HCT116 (cell line): ENCODE results near the gene ITPR2. TPM values are rescaled to one million over a fixed set of nuclear protein-coding genes. Genes with fewer than 3 reads are reported as not detected.

ENCODE experiments used
- ATAC-seq: fragments of 200-7000 bp; cut with Tn5 transposase; 2 replicates; pipeline ENCODE4 v1.9.1; 2020; ENCODE audit warnings: mild to moderate bottlenecking, moderate library complexity
- BruUV-seq: library from RNA; stranded (reverse); fragments of 400-500 nt; replicated peaks from 2 replicates; lab custom pipeline; 2021; lab: Mats Ljungman, UMichigan
- CTCF ChIA-PET: fragments of 300-600 bp; sonication (Branson Sonifier 250); formaldehyde crosslinking; loops from one replicate; lab custom pipeline; 2021; ENCODE audit warnings: antibody characterized with exemption; lab: Charles Lee
- POLR2A ChIA-PET: fragments of 300-600, 350-600 bp; sonication (Branson Sonifier 250); formaldehyde crosslinking; loops from one replicate; lab custom pipeline; 2021; ENCODE audit warnings: antibody characterized with exemption; lab: Charles Lee
- RAD21 ChIA-PET, 2 experiments: fragments of 300-600 bp; sonication (Branson Sonifier 250); formaldehyde crosslinking; loops; one replicate each; lab custom pipeline; 2023; ENCODE audit warnings: low total read pairs in 2 of 2; ENCODE audit not compliant: uncharacterized antibody in 2 of 2, unreplicated experiment in 2 of 2, low non-redundant PET in 1 of 2; lab: Charles Lee
- DNase-seq: peaks from one replicate; pipeline ENCODE4 v3.0.0-alpha.2; 2010; ENCODE audit warnings: low read depth, low spot score
- H2AFZ ChIP-seq: fragments of 200-600 bp; shearing (Covaris generic), sonication (generic); 2 replicates; pipeline ENCODE4 v1.6.1; 2017; ENCODE audit warnings: low read depth, mixed run types, mixed read lengths, antibody characterized with exemption, low read length; ENCODE audit not compliant: poor library complexity, severe bottlenecking
- H3K27ac ChIP-seq: 2 replicates; pipeline ENCODE4 v1.5.1; 2012; ENCODE audit warnings: low read depth, low read length
- H3K27me3 ChIP-seq: fragments of 200-600 bp; sonication (generic); 2 replicates; pipeline ENCODE4 v1.6.1; 2016; ENCODE audit warnings: mixed run types, low read length, mixed read lengths; ENCODE audit not compliant: insufficient read depth
- H3K36me3 ChIP-seq, 2 experiments: fragments of 200-500 bp in 1 of 2; fragments of 200-600 bp in 1 of 2; sonication (Bioruptor generic) in 1 of 2; sonication (generic) in 1 of 2; 2 replicates each; pipeline versions ENCODE4 v1.5.1 to v1.6.1; 2014 to 2016; ENCODE audit warnings: low read length in 2 of 2, inconsistent platforms in 1 of 2, mixed read lengths in 1 of 2, mixed run types in 1 of 2; ENCODE audit not compliant: insufficient read depth in 2 of 2, control insufficient read depth in 1 of 2
- H3K4me1 ChIP-seq, 2 experiments: fragments of 200-600 bp in 1 of 2; sonication (generic) in 1 of 2; 2 replicates each; pipeline versions ENCODE4 v1.5.1 to v1.6.1; 2012 to 2017; ENCODE audit warnings: low read length in 2 of 2, inconsistent platforms in 1 of 2, mild to moderate bottlenecking in 1 of 2, mixed read lengths in 1 of 2, mixed run types in 1 of 2, moderate library complexity in 1 of 2; ENCODE audit not compliant: insufficient read depth in 2 of 2, control insufficient read depth in 1 of 2
- H3K4me2 ChIP-seq: fragments of 200-600 bp; sonication (generic); 2 replicates; pipeline ENCODE4 v1.6.1; 2017; ENCODE audit warnings: mixed run types, low read length, mixed read lengths
- H3K4me3 ChIP-seq, 2 experiments: fragments of 200-600 bp in 1 of 2; sonication (generic) in 1 of 2; replicated peaks in 1 of 2; 2 replicates each; pipeline ENCODE4 v1.5.1; 2011 to 2016; ENCODE audit warnings: low read length in 2 of 2, control low read depth in 1 of 2, low read depth in 1 of 2, mild to moderate bottlenecking in 1 of 2, mixed read lengths in 1 of 2, mixed run types in 1 of 2
- H3K79me2 ChIP-seq: fragments of 200-600 bp; sonication (generic); 2 replicates; pipeline ENCODE4 v1.6.1; 2017; ENCODE audit warnings: mild to moderate bottlenecking, mixed run types, low read length, moderate library complexity, mixed read lengths; ENCODE audit not compliant: insufficient read depth
- H3K9ac ChIP-seq: fragments of 200-600 bp; sonication (generic); 2 replicates; pipeline ENCODE4 v1.6.1; 2016; ENCODE audit warnings: low read length, mixed read lengths
- H3K9me2 ChIP-seq: fragments of 200-600 bp; sonication (generic), shearing (Covaris generic); 2 replicates; pipeline ENCODE4 v1.6.1; 2017; ENCODE audit warnings: mixed run types, mild to moderate bottlenecking, moderate library complexity; ENCODE audit not compliant: insufficient read depth
- H3K9me3 ChIP-seq, 2 experiments: fragments of 200-500 bp in 1 of 2; fragments of 200-600 bp in 1 of 2; sonication (Bioruptor generic) in 1 of 2; sonication (generic) in 1 of 2; 2 replicates each; pipeline ENCODE4 v1.6.1; 2014 to 2017; ENCODE audit warnings: low read length in 2 of 2, mixed read lengths in 2 of 2, inconsistent platforms in 1 of 2, low read depth in 1 of 2, mild to moderate bottlenecking in 1 of 2, mixed run types in 1 of 2, moderate library complexity in 1 of 2; ENCODE audit not compliant: control insufficient read depth in 1 of 2, insufficient read depth in 1 of 2
- H4K20me1 ChIP-seq: fragments of 200-600 bp; sonication (generic), shearing (Covaris generic); 2 replicates; pipeline ENCODE4 v1.6.1; 2017; ENCODE audit warnings: mixed run types, mild to moderate bottlenecking, moderate library complexity; ENCODE audit not compliant: insufficient read depth
- ATF3 ChIP-seq: IDR thresholded peaks from 2 replicates; pipeline ENCODE4 v1.6.1; 2012
- CEBPB ChIP-seq: IDR thresholded peaks from 2 replicates; pipeline ENCODE4 v1.6.1; 2012; ENCODE audit warnings: low read depth
- EGR1 ChIP-seq: IDR thresholded peaks from 2 replicates; pipeline ENCODE4 v1.6.1; 2012; ENCODE audit warnings: low read depth
- JUND ChIP-seq: IDR thresholded peaks from 2 replicates; pipeline ENCODE4 v1.6.1; 2012
- MAX ChIP-seq: IDR thresholded peaks from 2 replicates; pipeline ENCODE4 v1.6.1; 2012
- POLR2A ChIP-seq: IDR thresholded peaks from 2 replicates; pipeline ENCODE4 v1.7.0; 2011; ENCODE audit warnings: borderline replicate concordance; ENCODE audit not compliant: insufficient read depth, insufficient read length; ENCODE audit errors: extremely low read depth
- RAD21 ChIP-seq: IDR thresholded peaks from 2 replicates; pipeline ENCODE4 v1.6.1; 2012; ENCODE audit warnings: low read depth, mild to moderate bottlenecking
- REST ChIP-seq: IDR thresholded peaks from 2 replicates; pipeline ENCODE4 v1.6.1; 2012; ENCODE audit warnings: low read depth
- SIN3A ChIP-seq: IDR thresholded peaks from 2 replicates; pipeline ENCODE4 v1.6.1; 2012; ENCODE audit warnings: low read depth
- SP1 ChIP-seq: IDR thresholded peaks from 2 replicates; pipeline ENCODE4 v1.6.1; 2012; ENCODE audit warnings: low read depth
- SRF ChIP-seq: IDR thresholded peaks from 2 replicates; pipeline ENCODE4 v1.6.1; 2012; ENCODE audit warnings: low read depth
- YY1 ChIP-seq: IDR thresholded peaks from 2 replicates; pipeline ENCODE4 v1.6.1; 2011; ENCODE audit warnings: low read length, low read depth, moderate library complexity, mild to moderate bottlenecking; ENCODE audit not compliant: insufficient replicate concordance; ENCODE audit errors: extremely low read depth
- ZBTB33 ChIP-seq: IDR thresholded peaks from 2 replicates; pipeline ENCODE4 v1.6.1; 2011; ENCODE audit warnings: mild to moderate bottlenecking, low read length, moderate library complexity; ENCODE audit not compliant: insufficient replicate concordance; ENCODE audit errors: extremely low read depth
- intact Hi-C: fragments of 100-400 bp; cut with micrococcal nuclease; formaldehyde crosslinking; loops from 2 replicates; pipeline ENCODE4 v1.10.0; 2022
- total RNA-seq: library from RNA; stranded (reverse); gene quantifications from one replicate; pipeline ENCODE4 v1.2.1, GENCODE V29; 2021; ENCODE audit not compliant: unreplicated experiment

ITPR2 gene
- total RNA-seq, 1 experiment from 2014 or later: 6.5 TPM

- TF ChIP-seq SIN3A: no peak
- TF ChIP-seq POLR2A: no peak
Observed at GRCh38 chr12:26380897-26381296, 452.1 kb downstream of the ITPR2 start (continued).

- Histone ChIP-seq H3K79me2 (no peaks in the 10 kb centered on the region), H3K9me3 (no peaks in the 10 kb centered on the region), H3K27me3 (no peaks in the 10 kb centered on the region), H3K9me2 (no peaks in the 10 kb centered on the region), H3K4me3 (no peak overlapping the region), H3K36me3 (no peaks in the 10 kb centered on the region), H3K4me2 (no peak overlapping the region), H3K9ac (no peak overlapping the region), H3K27ac (no peak overlapping the region), H4K20me1 (no peaks in the 10 kb centered on the region), H3K4me1 (no peaks in the 10 kb centered on the region), H2AFZ (no peak overlapping the region)
- RAD21 ChIA-PET: no interaction called here
- no peak for ATAC-seq
- TF ChIP-seq YY1: no peak
- no peak for TF ChIP-seq ZBTB33
- TF ChIP-seq MAX: no peak
- TF ChIP-seq EGR1: no peak
- no peak for TF ChIP-seq CEBPB
- TF ChIP-seq SRF: no peak
- TF ChIP-seq REST: no peak
- TF ChIP-seq SP1: no peak
- no peak for TF ChIP-seq JUND
- no peak for TF ChIP-seq RAD21
- no peak for TF ChIP-seq ATF3
- no peak for DNase-seq
- BruUV-seq: no TSS peak
- intact Hi-C loops: no loop called here
- CTCF ChIA-PET: no interaction called here
- POLR2A ChIA-PET: no interaction called here
Observed at GRCh38 chr12:26379777-26380467, 453.1 kb downstream of the ITPR2 start.
